Erythroblast (primary cell): Measurements from ENCODE around the gene FBXW10.
"Not testable (repeated sequence)": the region's sequence is repeated elsewhere in the genome, so short reads cannot be mapped to it uniquely, and the experiment has no call there.

Source experiments
- GATA1 ChIP-seq: IDR thresholded peaks from 2 replicates; pipeline ENCODE4 v1.6.1; 2011; ENCODE audit warnings: low read depth, mild to moderate bottlenecking, control low read depth, low read length, moderate library complexity
- POLR2A ChIP-seq: IDR thresholded peaks from 2 replicates; pipeline ENCODE4 v1.6.1; 2011; ENCODE audit warnings: mild to moderate bottlenecking, low read length

- not testable (repeated sequence) for TF ChIP-seq POLR2A, GATA1
Measured at GRCh38 chr17:18741228-18741627, 2.6 kb upstream of the FBXW10 start.
